ENCODE data around the gene DICER1. TPM values are rescaled to one million over a fixed set of nuclear protein-coding genes. Genes with fewer than 3 reads are reported as not detected.

Gene DICER1
- total RNA-seq, 1 donor from 2014 or later, result 134 TPM

- no peak overlapping the region for H3K27ac ChIP-seq
- H3K27me3 ChIP-seq, result no peaks in the 10 kb centered on the region
- TF ChIP-seq, protein P1, sequence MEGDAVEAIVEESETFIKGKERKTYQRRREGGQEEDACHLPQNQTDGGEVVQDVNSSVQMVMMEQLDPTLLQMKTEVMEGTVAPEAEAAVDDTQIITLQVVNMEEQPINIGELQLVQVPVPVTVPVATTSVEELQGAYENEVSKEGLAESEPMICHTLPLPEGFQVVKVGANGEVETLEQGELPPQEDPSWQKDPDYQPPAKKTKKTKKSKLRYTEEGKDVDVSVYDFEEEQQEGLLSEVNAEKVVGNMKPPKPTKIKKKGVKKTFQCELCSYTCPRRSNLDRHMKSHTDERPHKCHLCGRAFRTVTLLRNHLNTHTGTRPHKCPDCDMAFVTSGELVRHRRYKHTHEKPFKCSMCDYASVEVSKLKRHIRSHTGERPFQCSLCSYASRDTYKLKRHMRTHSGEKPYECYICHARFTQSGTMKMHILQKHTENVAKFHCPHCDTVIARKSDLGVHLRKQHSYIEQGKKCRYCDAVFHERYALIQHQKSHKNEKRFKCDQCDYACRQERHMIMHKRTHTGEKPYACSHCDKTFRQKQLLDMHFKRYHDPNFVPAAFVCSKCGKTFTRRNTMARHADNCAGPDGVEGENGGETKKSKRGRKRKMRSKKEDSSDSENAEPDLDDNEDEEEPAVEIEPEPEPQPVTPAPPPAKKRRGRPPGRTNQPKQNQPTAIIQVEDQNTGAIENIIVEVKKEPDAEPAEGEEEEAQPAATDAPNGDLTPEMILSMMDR (IDR thresholded peaks at IDR 0.05), result no peak
- H3K4me3 ChIP-seq, result no peak overlapping the region
- peaks cover 3 to 33% of the 10 kb centered on the region in 2 donors for H3K4me1 ChIP-seq
- intact Hi-C loops (cut with DNase I), result no loop called here
- DNase-seq (ENCODE audit: low spot score in 2 of 2), result no peak
- no peaks in the 10 kb centered on the region for H3K36me3 ChIP-seq
- H3K9me3 ChIP-seq, result no peaks in the 10 kb centered on the region
Observed at GRCh38 chr14:95153866-95154265, 3.5 kb downstream of the DICER1 start.

- Histone ChIP-seq H3K4me3 (no peak overlapping the region), H3K36me3 (no peaks in the 10 kb centered on the region), H3K27ac (no peak overlapping the region), H3K27me3 (no peaks in the 10 kb centered on the region), H3K4me1 (peaks cover 3 to 32% of the 10 kb centered on the region in 2 donors), H3K9me3 (no peaks in the 10 kb centered on the region)
- intact Hi-C loops (cut with DNase I), result no loop called here
- TF ChIP-seq, protein P1 (IDR thresholded peaks at IDR 0.05), result no peak
- DNase-seq (ENCODE audit: low spot score in 2 of 2), result no peak
Observed at GRCh38 chr14:95151561-95151960, 5.8 kb downstream of the DICER1 start.

GRCh38 chr14:95150910-95151309, 6.4 kb downstream of the DICER1 start:
- Histone ChIP-seq H3K9me3 (no peaks in the 10 kb centered on the region), H3K4me1 (peaks cover 3 to 32% of the 10 kb centered on the region in 2 donors), H3K27me3 (no peaks in the 10 kb centered on the region), H3K36me3 (no peaks in the 10 kb centered on the region), H3K4me3 (no peak overlapping the region), H3K27ac (no peak overlapping the region)
- intact Hi-C loops (cut with DNase I), result no loop called here
- TF ChIP-seq, protein P1 (IDR thresholded peaks at IDR 0.05), result no peak
- DNase-seq (ENCODE audit: low spot score in 2 of 2), result no peak

GRCh38 chr14:95149441-95149840, 7.9 kb downstream of the DICER1 start:
- no peak overlapping the region for H3K27ac ChIP-seq
- peaks cover 0 to 26% of the 10 kb centered on the region in 2 donors for H3K4me1 ChIP-seq
- no peaks in the 10 kb centered on the region for H3K36me3 ChIP-seq
- TF ChIP-seq, protein P1 (IDR thresholded peaks at IDR 0.05), result no peak
- no peak for DNase-seq (ENCODE audit: low spot score in 2 of 2)
- H3K4me3 ChIP-seq, result no peak overlapping the region
- intact Hi-C loops (cut with DNase I), result no loop called here
- H3K27me3 ChIP-seq, result no peaks in the 10 kb centered on the region
- H3K9me3 ChIP-seq, result peaks cover 8 to 9% of the 10 kb centered on the region in 2 donors

DNA sequence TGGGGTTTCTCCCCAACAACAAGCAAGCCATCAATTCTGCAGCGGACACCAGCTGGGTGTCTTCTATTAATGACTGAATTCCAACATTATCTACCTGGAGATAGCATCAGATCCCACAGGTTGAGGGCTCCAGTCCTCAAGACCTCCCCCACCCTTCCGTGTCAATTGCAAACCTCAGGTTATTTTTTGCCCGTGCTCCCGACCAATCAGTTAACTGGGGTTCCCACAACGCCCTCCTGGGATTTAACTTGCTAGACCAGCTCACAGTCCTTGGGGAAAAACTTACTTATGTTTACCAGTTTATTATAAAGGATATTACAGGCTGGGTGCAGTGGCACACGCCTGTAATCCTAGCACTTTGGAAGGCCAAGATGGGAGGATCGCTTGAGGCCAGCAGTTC, 9.7 kb downstream of the DICER1 start:
- Histone ChIP-seq H3K4me1 (peaks cover 0 to 27% of the 10 kb centered on the region in 2 donors), H3K27ac (no peak overlapping the region), H3K4me3 (no peak overlapping the region), H3K9me3 (peaks cover 9 to 11% of the 10 kb centered on the region in 2 donors), H3K36me3 (no peaks in the 10 kb centered on the region), H3K27me3 (no peaks in the 10 kb centered on the region)
- no peak for DNase-seq (ENCODE audit: low spot score in 2 of 2)
- intact Hi-C loops (cut with DNase I), result no loop called here
- TF ChIP-seq, protein P1 (IDR thresholded peaks at IDR 0.05), result no peak

Data from ascending aorta (tissue), 2 donors.